GM12878 (cell line): Measurements from ENCODE around the gene C11orf98. TPM values are rescaled to one million over a fixed set of nuclear protein-coding genes. Genes with fewer than 3 reads are reported as not detected.

Source experiments
- ATAC-seq: fragments of 200-7000 bp; cut with Tn5 transposase; 3 replicates; pipeline ENCODE4 v1.9.1; 2020; ENCODE audit warnings: mild to moderate bottlenecking, moderate library complexity
- BruUV-seq: library from RNA; stranded (reverse); fragments of 400-500 nt; replicated peaks from 2 replicates; lab custom pipeline; 2021; lab: Mats Ljungman, UMichigan
- CTCF ChIA-PET: fragments of 300-600 bp; sonication (Branson Sonifier 250); formaldehyde crosslinking; extraction: SDS; loops from one replicate; lab custom pipeline; 2021; ENCODE audit warnings: inconsistent platforms; lab: Yijun Ruan, JAX
- POLR2A ChIA-PET: fragments of 350-600 bp; formaldehyde crosslinking; extraction: SDS; loops from one replicate; lab custom pipeline; 2021; ENCODE audit warnings: inconsistent platforms; lab: Charles Lee
- RAD21 ChIA-PET: fragments of 300-600 bp; sonication (Branson Sonifier 250); formaldehyde crosslinking; loops from one replicate; lab custom pipeline; 2023; ENCODE audit warnings: antibody characterized with exemption; ENCODE audit not compliant: unreplicated experiment; lab: Charles Lee
- SMC1A ChIA-PET: fragments of 300-600 bp; sonication (Branson Sonifier 250); formaldehyde crosslinking; loops from one replicate; lab custom pipeline; 2023; ENCODE audit not compliant: unreplicated experiment, uncharacterized antibody; lab: Charles Lee
- DNase-seq: peaks from one replicate; pipeline ENCODE4 v3.0.0-alpha.2; 2011; ENCODE audit warnings: low read depth, low spot score
- FAIRE-seq: peaks from 3 replicates; lab custom pipeline; 2011; peaks lifted over from hg19 to GRCh38; lab: Jason Lieb, UNC
- H2AFZ ChIP-seq: 2 replicates; pipeline ENCODE4 v1.6.0; 2011; ENCODE audit warnings: low read depth, low read length, control low read depth; ENCODE audit not compliant: control insufficient read depth
- H3K27ac ChIP-seq: 2 replicates; pipeline ENCODE4 v1.5.1; 2011; ENCODE audit warnings: control low read depth; ENCODE audit not compliant: control insufficient read depth, insufficient read depth
- H3K27me3 ChIP-seq, 2 experiments: replicated peaks in 1 of 2; 2 replicates each; pipeline versions ENCODE4 v1.6.0 to v1.6.1; 2011; ENCODE audit warnings: low read length in 1 of 2; ENCODE audit not compliant: control insufficient read depth in 2 of 2, insufficient read depth in 2 of 2
- H3K36me3 ChIP-seq, 2 experiments: 2 replicates each; pipeline ENCODE4 v1.5.1; 2011; ENCODE audit warnings: low read length in 1 of 2; ENCODE audit not compliant: control insufficient read depth in 2 of 2, insufficient read depth in 2 of 2
- H3K4me1 ChIP-seq: 2 replicates; pipeline ENCODE4 v1.6.1; 2011; ENCODE audit warnings: mild to moderate bottlenecking, low read length, moderate library complexity, mixed read lengths; ENCODE audit not compliant: control insufficient read depth, insufficient read depth
- H3K4me2 ChIP-seq: 2 replicates; pipeline ENCODE4 v1.6.0; 2011; ENCODE audit warnings: control low read depth; ENCODE audit not compliant: control insufficient read depth, insufficient read depth
- H3K4me3 ChIP-seq: fragments of 200-600 bp; sonication (generic); 2 replicates; pipeline ENCODE4 v1.5.1; 2016
- H3K79me2 ChIP-seq: 2 replicates; pipeline ENCODE4 v1.6.0; 2011; ENCODE audit warnings: low read length; ENCODE audit not compliant: control insufficient read depth, insufficient read depth
- H3K9ac ChIP-seq: 2 replicates; pipeline ENCODE4 v1.8.0; 2011; ENCODE audit warnings: low read length, control low read depth, mixed read lengths; ENCODE audit not compliant: control insufficient read depth, insufficient read depth
- H3K9me3 ChIP-seq: replicated peaks from 3 replicates; pipeline ENCODE4 v1.5.1; 2011; ENCODE audit warnings: mild to moderate bottlenecking, low read length; ENCODE audit not compliant: control insufficient read depth, insufficient read depth
- H4K20me1 ChIP-seq: 2 replicates; pipeline ENCODE4 v1.6.0; 2011; ENCODE audit not compliant: control insufficient read depth, insufficient read depth
- ASH2L ChIP-seq: fragments of 300-600, 200-600 bp; sonication (generic); IDR thresholded peaks from 2 replicates; pipeline ENCODE4 v1.6.1; 2017; ENCODE audit warnings: low read depth, mild to moderate bottlenecking, borderline replicate concordance
- BACH1 ChIP-seq: fragments of 450-650 bp; IDR thresholded peaks from 2 replicates; pipeline ENCODE4 v1.6.1; 2017; ENCODE audit warnings: mild to moderate bottlenecking, borderline replicate concordance
- CHD4 ChIP-seq: fragments of 200-600 bp; sonication (generic); IDR thresholded peaks from 2 replicates; pipeline ENCODE4 v1.6.1; 2016; ENCODE audit warnings: mild to moderate bottlenecking
- EP300 ChIP-seq, 2 experiments: fragments of 150-350 bp in 1 of 2; IDR thresholded peaks; 2 replicates each; pipeline ENCODE4 v1.6.1; 2011 to 2012; ENCODE audit warnings: low read depth in 2 of 2, low read length in 2 of 2, borderline replicate concordance in 1 of 2, improper control_type of control experiment in 1 of 2, inconsistent platforms in 1 of 2; ENCODE audit not compliant: control insufficient read depth in 1 of 2
- ETV6 ChIP-seq, 2 experiments: fragments of 450-650 bp in 1 of 2; IDR thresholded peaks in 1 of 2; conservative IDR thresholded peaks in 1 of 2; 2 replicates each; pipeline ENCODE4 v1.6.1; 2014; ENCODE audit warnings: antibody characterized with exemption in 1 of 2, borderline replicate concordance in 1 of 2, low read depth in 1 of 2, mild to moderate bottlenecking in 1 of 2, moderate library complexity in 1 of 2
- HDAC6 ChIP-seq: fragments of 200-600 bp; sonication (generic); IDR thresholded peaks from one replicate; pipeline ENCODE4 v1.8.0; 2017; ENCODE audit warnings: antibody characterized with exemption; ENCODE audit not compliant: unreplicated experiment
- HDGF ChIP-seq: fragments of 450-650 bp; IDR thresholded peaks from 2 replicates; pipeline ENCODE4 v1.6.1; 2016; ENCODE audit warnings: antibody characterized with exemption
- IKZF1 ChIP-seq: fragments of 450-650 bp; conservative IDR thresholded peaks from 2 replicates; pipeline ENCODE4 v1.6.1; 2017; ENCODE audit warnings: antibody characterized with exemption, mild to moderate bottlenecking
- NFYA ChIP-seq: IDR thresholded peaks from 2 replicates; pipeline ENCODE4 v1.6.1; 2011; ENCODE audit warnings: low read depth, mild to moderate bottlenecking, low read length, improper control_type of control experiment, borderline replicate concordance
- SIX5 ChIP-seq: IDR thresholded peaks from 2 replicates; pipeline ENCODE4 v1.6.1; 2011; ENCODE audit warnings: mild to moderate bottlenecking, low read depth, low read length, moderate library complexity; ENCODE audit not compliant: severe bottlenecking
- WGBS: methylation state at CpG from one replicate; pipeline ENCODE4 v1.1.6; 2016; ENCODE audit warnings: low lambda C conversion rate; ENCODE audit not compliant: insufficient replicate concordance, insufficient coverage; ENCODE audit errors: missing lambda C conversion rate; 5-methylcytosine and 5-hydroxymethylcytosine counted together
- in situ Hi-C: fragments of 300-500 bp; cut with MboI; formaldehyde crosslinking; loops from 9 replicates; pipeline ENCODE4 v1.14.3; 2018; ENCODE audit warnings: mixed read lengths
- intact Hi-C: fragments of 100-400 bp; cut with micrococcal nuclease; formaldehyde crosslinking; loops from one replicate; pipeline ENCODE4 v1.14.2; 2022; ENCODE audit not compliant: unreplicated experiment
- polyA plus RNA-seq, 11 experiments: library from polyadenylated mRNA; depleted of rRNA in 4 of 11; unstranded in 6 of 11; stranded (reverse) in 5 of 11; fragments of >200 nt; fragmentation: Nextera tagmentation in 4 of 11; fragmentation: Illumina TruSeq in 1 of 11; extraction: Ambion mirVana in 4 of 11; extraction: Trizol in 1 of 11; gene quantifications; 1 replicate in 1 of 11; 2 replicates in 10 of 11; pipeline versions ENCODE4 v1.2.1 to v1.2.3, GENCODE V29; 2011 to 2016; ENCODE audit warnings: inconsistent platforms in 2 of 11, missing spikeins in 2 of 11, low read depth in 1 of 11
- total RNA-seq, 4 experiments: library from RNA; depleted of rRNA in 3 of 4; stranded (reverse); fragments of >200 nt in 3 of 4; fragmentation: Illumina TruSeq in 1 of 4; extraction: Trizol in 1 of 4; gene quantifications; 2 replicates each; pipeline versions ENCODE4 v1.2.1 to v1.2.3, GENCODE V29; 2013 to 2021
- TF ChIP-seq, protein P1 (sequence below): fragments of 450-650 bp; conservative IDR thresholded peaks from 2 replicates; pipeline ENCODE4 v1.6.1; 2017; ENCODE audit warnings: mild to moderate bottlenecking, moderate library complexity
- TF ChIP-seq, protein P2 (sequence below): fragments of 450-650 bp; IDR thresholded peaks from 2 replicates; pipeline ENCODE4 v1.6.1; 2017; ENCODE audit warnings: mild to moderate bottlenecking, moderate library complexity
- TF ChIP-seq, protein P3 (sequence below): fragments of 450-650 bp; IDR thresholded peaks from 2 replicates; pipeline ENCODE4 v1.6.1; 2017; ENCODE audit warnings: low read depth, mild to moderate bottlenecking, moderate library complexity

C11orf98 gene
- total and polyA plus RNA-seq, 10 of the 15 experiments (the other 5 are each of a cell fraction or from before 2014, with no cell fraction given): 62.5 to 270 (median 162) TPM

DNA sequence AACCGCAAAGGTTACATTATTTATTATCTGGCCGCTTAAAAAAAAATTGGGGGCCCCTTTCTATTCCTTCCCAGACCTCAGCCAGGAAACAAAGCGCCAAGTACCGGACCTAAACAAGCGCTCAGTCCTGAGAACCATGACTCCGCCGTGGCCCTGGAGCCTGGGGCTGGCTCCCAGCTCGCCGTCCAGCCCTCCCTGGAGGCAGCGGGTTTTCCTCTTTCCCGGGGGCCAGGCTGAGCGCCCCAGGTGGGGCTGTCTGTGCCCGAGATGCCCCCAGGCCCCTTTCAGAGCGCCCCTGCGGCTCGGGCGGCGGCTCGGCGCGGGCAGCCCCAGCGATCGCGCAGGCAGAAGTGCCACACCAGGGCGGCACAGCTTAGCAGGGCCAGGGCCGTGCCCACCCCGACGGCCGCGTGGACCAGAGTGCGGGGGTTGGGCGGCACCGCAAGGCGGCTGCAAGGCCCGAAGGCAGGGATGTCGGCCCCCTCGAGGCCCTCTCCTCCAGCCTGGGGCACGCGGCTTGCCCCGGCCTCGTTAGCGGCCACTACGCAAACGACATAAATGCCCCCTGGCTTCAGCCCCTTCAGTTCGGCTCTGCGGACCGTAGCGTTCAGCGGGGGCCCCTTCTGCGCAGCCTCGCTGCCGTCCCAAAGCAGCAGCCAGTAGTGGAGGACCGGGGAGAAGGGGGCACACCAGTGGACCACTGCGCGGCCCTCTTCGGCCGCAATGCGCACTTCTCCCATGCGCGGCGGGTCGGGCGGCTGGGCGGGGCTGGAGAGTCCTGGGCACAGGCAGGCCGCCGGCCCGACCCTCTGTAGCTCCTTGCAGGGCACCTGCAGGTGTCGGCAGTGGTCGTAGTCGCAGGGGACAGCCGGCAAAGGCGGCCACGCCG, 22.7 kb upstream of the C11orf98 start (continued):
- TF ChIP-seq ETV6 (conservative IDR thresholded peaks at IDR 0.05 in 1 of 2, IDR thresholded peaks at IDR 0.05 in 1 of 2; ENCODE audit: borderline replicate concordance in 1 of 2, low read depth in 1 of 2): no peak

DNA sequence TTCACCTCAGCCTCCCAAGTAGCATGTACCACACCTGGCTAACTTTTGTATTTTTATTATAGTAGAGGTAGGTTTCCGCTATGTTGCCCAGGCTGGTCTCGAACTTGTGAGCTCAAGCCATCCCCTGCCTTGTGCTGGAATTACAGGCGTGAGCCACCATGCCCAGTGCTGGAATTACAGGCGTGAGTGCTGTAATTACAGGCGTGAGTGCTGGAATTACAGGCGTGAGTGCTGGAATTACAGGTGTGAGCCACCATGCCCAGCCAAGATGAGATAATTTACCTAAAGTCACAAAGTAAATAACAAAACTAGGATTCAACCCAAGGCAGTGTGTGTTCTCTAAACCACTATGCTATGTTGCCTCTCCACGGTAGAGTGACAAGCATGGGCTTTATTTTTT, 17.5 kb upstream of the C11orf98 start:
- RAD21 ChIA-PET: no interaction called here
- Histone ChIP-seq H3K4me2 (no peak overlapping the region), H3K36me3 (0 out of 4 replicates have a peak, but pooled peaks cover 0 to under 1% of the 10 kb centered on the region in 2 experiments), H3K79me2 (peaks cover 18% of the 10 kb centered on the region), H3K27me3 (no peaks in the 10 kb centered on the region), H4K20me1 (no peaks in the 10 kb centered on the region), H3K4me1 (peaks cover 6% of the 10 kb centered on the region), H2AFZ (no peak overlapping the region), H3K9ac (no peak overlapping the region), H3K9me3 (no peaks in the 10 kb centered on the region), H3K4me3 (no peak overlapping the region), H3K27ac (no peak overlapping the region)
- no TSS peak for BruUV-seq
- WGBS: 62% methylated on average over 7 of the region's 7 CpGs
- ATAC-seq (no peak), FAIRE-seq (no peak), DNase-seq (no peak)
- SMC1A ChIA-PET: interaction anchor here (0.8 to 1.3 kb wide), 2 partner anchors 11 to 87 kb away, joined by 3 to 4 read pairs; no protein-coding TSS in a partner anchor
- intact Hi-C loops: loop anchor here (10.0 kb wide), 1 partner anchor 218 kb away; no protein-coding TSS in a partner anchor
- POLR2A ChIA-PET: no interaction called here
- in situ Hi-C loops: no loop called here
- CTCF ChIA-PET: no interaction called here
- TF ChIP-seq SIX5 (no peak), BACH1 (no peak), CHD4 (no peak), ASH2L (no peak), NFYA (no peak), HDAC6 (no peak), EP300 (IDR thresholded peaks at IDR 0.05; ENCODE audit: borderline replicate concordance in 1 of 2, control insufficient read depth in 1 of 2, low read depth in 2 of 2, low read length in 2 of 2) (no peak), HDGF (no peak), IKZF1 (no peak)
- TF ChIP-seq, protein P1, sequence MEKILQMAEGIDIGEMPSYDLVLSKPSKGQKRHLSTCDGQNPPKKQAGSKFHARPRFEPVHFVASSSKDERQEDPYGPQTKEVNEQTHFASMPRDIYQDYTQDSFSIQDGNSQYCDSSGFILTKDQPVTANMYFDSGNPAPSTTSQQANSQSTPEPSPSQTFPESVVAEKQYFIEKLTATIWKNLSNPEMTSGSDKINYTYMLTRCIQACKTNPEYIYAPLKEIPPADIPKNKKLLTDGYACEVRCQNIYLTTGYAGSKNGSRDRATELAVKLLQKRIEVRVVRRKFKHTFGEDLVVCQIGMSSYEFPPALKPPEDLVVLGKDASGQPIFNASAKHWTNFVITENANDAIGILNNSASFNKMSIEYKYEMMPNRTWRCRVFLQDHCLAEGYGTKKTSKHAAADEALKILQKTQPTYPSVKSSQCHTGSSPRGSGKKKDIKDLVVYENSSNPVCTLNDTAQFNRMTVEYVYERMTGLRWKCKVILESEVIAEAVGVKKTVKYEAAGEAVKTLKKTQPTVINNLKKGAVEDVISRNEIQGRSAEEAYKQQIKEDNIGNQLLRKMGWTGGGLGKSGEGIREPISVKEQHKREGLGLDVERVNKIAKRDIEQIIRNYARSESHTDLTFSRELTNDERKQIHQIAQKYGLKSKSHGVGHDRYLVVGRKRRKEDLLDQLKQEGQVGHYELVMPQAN: no peak
- TF ChIP-seq, protein P2, sequence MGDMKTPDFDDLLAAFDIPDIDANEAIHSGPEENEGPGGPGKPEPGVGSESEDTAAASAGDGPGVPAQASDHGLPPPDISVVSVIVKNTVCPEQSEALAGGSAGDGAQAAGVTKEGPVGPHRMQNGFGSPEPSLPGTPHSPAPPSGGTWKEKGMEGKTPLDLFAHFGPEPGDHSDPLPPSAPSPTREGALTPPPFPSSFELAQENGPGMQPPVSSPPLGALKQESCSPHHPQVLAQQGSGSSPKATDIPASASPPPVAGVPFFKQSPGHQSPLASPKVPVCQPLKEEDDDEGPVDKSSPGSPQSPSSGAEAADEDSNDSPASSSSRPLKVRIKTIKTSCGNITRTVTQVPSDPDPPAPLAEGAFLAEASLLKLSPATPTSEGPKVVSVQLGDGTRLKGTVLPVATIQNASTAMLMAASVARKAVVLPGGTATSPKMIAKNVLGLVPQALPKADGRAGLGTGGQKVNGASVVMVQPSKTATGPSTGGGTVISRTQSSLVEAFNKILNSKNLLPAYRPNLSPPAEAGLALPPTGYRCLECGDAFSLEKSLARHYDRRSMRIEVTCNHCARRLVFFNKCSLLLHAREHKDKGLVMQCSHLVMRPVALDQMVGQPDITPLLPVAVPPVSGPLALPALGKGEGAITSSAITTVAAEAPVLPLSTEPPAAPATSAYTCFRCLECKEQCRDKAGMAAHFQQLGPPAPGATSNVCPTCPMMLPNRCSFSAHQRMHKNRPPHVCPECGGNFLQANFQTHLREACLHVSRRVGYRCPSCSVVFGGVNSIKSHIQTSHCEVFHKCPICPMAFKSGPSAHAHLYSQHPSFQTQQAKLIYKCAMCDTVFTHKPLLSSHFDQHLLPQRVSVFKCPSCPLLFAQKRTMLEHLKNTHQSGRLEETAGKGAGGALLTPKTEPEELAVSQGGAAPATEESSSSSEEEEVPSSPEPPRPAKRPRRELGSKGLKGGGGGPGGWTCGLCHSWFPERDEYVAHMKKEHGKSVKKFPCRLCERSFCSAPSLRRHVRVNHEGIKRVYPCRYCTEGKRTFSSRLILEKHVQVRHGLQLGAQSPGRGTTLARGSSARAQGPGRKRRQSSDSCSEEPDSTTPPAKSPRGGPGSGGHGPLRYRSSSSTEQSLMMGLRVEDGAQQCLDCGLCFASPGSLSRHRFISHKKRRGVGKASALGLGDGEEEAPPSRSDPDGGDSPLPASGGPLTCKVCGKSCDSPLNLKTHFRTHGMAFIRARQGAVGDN: no peak
- TF ChIP-seq, protein P3, sequence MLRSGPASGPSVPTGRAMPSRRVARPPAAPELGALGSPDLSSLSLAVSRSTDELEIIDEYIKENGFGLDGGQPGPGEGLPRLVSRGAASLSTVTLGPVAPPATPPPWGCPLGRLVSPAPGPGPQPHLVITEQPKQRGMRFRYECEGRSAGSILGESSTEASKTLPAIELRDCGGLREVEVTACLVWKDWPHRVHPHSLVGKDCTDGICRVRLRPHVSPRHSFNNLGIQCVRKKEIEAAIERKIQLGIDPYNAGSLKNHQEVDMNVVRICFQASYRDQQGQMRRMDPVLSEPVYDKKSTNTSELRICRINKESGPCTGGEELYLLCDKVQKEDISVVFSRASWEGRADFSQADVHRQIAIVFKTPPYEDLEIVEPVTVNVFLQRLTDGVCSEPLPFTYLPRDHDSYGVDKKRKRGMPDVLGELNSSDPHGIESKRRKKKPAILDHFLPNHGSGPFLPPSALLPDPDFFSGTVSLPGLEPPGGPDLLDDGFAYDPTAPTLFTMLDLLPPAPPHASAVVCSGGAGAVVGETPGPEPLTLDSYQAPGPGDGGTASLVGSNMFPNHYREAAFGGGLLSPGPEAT: no peak
